ENCODE measurements around the gene COBL.

GRCh38 chr7:51161937-51162336 lies 154.7 kb downstream of the COBL start:
- TF ChIP-seq POLR2AphosphoS5 (IDR thresholded peaks at IDR 0.05; ENCODE audit: low read depth, low read length) (no peak), TAF1 (IDR thresholded peaks at IDR 0.05; ENCODE audit: borderline replicate concordance, low read depth, low read length) (no peak)

All from GM12892 (cell line).